HG02884 (cell line): ENCODE results near the gene MACROD2.
"Not testable (repeated sequence)": the region's sequence is repeated elsewhere in the genome, so short reads cannot be mapped to it uniquely, and the experiment has no call there.

ENCODE experiments used
- ATAC-seq: cut with Tn5 transposase; IDR thresholded peaks from one replicate; pipeline ENCODE4 v1.9.1; 2021; ENCODE audit warnings: mild to moderate bottlenecking, moderate library complexity; ENCODE audit not compliant: unreplicated experiment

Gene MACROD2

DNA sequence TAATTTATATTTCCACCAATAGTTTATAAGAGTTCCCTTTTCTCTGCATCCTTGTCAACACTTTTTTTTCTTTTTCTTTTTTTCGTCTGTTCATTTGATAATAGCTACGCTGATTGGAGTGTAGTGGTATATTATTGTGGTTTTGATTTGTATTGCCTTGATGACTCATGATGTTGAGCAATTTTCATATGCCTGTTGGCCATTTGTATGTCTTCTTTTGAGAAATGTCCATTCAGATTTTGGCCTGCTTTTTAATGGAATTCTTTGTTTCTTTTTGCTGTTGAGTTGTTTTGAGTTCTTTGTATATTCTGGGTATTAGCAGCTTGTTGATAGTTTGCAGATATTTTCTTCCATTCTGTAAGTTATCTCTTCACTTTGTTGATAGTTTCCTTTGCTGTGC lies 1804.6 kb downstream of the MACROD2 start:
- no peak for ATAC-seq

DNA sequence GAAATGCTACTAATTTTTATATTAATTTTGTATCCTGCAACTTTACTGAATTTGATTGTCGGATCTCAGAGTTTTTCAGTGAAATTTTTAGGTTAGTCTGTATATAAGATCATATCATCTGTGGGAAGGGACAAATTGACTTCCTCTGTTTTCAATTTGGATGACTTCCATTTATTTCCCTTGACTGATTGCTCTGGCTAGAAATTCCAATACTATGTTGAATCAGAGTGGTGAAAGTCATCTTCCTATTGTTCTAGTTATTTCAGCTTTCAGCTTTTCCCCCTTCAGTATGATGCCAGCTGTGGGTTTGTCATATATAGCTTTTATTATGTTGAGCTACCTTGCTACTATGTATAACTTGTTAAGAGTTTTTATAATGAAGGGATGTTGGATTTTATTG lies 1806.7 kb downstream of the MACROD2 start:
- no peak for ATAC-seq

DNA sequence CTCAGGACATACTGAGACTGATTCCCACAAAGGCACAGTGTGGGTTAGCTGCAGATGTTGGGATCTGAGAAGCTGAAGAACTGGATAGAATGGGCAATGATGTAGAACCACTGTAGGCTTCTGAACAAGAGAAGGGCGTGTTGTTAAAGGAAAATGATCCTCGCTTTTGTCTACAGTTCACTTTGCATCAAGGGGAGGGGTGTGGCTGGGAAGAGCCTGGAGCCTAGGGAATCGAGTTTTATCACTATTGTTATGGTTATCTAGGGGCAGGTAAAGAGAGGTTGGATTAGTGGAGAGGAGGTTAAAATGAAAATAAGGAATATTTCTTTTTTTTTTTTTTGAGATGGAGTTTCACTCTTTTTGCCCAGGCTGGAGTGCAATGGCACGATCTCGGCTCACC lies 1809.8 kb downstream of the MACROD2 start:
- ATAC-seq = no peak

DNA sequence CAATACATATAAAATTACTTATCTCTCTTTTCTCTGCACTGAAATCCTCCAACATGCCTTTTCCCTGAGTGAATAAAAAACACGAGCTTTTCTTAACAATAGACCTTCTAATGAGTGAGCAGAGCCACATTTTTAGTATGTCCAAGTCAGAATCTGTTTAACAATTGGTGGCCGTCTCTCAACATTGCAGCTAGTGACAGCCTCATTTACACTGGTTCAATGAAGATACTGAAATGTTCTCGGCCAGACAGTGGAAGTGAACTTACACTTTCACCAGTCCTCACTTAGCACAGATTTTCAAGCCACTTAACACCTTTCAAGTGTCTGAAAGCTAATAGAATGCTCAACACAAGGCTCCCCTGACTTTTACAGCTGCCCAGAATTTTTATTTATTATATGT lies 1810.8 kb downstream of the MACROD2 start:
- ATAC-seq = no peak

DNA sequence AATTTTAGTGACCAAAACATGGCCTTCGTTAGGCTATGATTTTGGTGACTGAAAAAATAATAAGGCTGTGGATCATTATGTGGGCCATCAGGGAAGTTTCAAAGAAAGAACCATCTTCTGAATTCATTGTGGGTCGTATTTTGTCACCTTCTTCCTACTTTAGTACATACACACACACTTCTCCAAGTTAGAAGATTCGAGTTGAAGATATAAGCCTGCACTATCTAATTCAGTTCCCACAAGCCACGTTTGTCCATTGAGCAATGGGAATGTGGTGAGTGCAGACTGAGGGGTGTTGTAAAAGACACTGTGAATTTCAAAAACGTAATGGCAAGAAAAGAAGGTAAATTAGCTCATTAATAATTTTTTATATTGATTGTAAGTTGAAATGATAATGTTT lies 1812.0 kb downstream of the MACROD2 start:
- no peak for ATAC-seq

DNA sequence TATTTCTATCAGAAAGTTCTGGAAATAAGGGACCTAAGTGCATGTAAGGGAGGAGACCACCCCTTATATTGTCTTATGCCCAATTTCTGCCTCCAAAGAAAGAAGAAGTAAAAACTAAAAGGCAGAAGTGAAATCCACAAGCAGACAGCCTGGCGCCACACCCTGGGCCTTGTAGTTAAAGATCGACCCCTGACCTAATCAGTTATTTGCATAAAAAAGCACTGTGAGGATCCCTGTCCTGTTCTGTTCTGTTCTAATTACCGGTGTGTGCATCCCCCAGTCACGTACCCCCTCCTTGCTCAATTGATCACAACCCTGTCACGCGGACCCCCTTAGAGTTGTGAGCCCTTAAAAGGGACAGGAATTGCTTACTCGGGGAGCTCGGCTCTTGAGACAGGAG lies 1812.5 kb downstream of the MACROD2 start:
- ATAC-seq = not testable (repeated sequence)

DNA sequence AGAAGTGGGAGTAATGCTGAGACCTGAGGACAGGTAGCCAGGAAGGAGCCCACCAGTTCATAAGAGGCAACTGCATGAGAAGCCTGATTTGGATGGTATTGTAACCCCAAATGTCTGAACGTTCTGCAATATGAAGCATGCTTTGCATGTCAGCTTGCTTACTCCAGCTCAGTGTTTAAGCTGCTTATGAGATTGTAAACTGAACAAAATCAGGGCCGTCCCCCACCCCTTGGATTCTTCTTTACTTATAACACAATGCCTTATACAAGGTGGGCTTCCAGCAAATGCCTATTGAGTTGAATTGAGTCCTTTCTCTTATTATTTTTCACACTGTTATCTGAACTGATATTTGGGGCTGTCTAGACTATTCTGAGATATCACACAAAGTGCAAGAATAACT lies 1816.6 kb downstream of the MACROD2 start:
- ATAC-seq = no peak

DNA sequence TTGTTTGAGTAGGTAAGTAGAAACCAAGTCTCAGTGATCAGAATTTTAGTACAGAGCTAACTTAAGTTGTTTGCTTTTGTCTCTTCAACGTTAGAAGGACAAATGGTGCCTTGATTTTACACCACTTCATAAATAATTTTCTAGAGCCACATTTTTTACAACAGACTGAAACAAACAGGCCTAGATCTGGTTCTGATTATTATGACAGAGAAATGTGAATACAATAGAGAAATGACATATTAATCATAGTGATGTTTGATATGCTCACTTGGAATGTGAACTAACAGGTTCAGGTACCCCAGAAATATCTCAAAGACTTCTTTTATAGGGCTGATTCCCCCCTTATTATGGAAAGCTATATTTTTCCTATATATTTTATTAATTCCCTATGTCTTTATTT lies 1817.4 kb downstream of the MACROD2 start:
- ATAC-seq = no peak

DNA sequence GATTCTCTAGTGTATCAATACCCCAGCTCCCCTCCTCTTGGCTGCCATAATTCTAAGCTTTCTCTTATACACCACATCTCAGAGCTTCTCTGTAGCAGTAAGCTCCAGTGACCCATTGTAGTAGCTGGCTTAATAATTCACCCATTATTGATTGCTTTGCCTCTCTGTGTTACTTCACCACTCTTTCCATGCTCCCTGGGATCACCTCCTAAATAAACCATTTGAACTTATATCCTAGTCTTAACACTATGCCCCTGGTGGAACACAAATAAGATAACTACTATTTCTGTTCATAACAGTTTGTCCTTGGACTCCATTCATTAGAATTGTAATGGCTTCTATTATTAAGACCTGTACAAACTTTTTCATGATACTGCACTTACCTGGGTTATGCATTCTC lies 1819.0 kb downstream of the MACROD2 start:
- no peak for ATAC-seq

DNA sequence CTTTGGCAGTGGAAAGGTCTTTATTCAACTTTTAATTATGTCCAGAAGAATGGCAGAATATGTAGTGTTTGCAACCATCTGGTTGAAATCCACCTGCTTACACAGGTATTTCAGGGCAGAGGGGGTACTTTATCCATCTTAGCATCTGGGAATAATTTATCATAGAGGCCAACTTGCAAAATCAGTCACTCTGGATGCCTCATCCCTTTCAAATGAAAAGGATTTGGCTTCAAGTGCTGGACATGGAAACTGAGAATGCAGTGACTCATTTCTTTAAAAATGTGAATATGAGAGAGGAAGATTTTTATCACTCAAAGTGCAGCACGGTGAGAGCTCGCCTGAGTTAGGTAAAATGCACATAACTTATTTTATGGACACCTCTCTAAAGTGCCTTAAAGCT lies 1819.6 kb downstream of the MACROD2 start:
- ATAC-seq = no peak

DNA sequence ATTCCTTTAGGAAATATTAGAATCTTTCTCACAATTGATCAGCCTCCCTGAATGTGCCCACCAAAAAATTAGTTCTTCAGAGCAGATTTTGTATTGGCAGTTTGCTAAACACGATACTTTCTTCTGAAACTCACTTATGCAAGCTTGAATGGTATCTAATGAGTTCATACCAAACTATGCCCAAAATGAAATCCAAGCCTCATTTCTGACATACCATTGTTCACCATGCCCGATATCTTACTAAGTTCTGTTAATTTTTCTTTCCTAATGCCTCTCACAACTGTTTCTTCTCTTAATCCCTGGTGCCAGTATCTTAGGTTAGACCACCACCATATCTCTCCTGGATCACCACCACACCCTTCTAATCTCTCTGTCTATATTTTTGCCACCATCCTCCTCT lies 1822.0 kb downstream of the MACROD2 start:
- ATAC-seq = no peak

DNA sequence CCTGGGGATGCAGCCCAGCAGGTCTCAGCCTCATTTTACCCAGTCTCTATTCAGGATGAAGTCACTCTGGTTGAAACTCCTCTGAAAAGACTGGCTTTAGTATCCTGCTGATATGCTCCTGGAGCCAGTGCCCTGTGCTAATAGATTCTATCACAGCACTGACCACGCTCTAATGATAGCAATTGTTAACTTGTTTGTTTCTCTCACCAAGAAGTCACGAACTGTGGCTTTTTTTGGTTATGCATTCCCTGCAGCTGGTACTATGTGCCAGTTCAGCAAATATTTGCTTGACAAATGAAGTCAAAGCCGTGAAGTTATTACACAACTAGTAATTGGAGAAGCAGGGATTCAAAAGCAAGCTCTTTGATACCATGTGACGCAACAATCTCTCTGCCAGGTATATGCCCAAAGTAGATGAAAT lies 1823.3 kb downstream of the MACROD2 start:
- no peak for ATAC-seq

DNA sequence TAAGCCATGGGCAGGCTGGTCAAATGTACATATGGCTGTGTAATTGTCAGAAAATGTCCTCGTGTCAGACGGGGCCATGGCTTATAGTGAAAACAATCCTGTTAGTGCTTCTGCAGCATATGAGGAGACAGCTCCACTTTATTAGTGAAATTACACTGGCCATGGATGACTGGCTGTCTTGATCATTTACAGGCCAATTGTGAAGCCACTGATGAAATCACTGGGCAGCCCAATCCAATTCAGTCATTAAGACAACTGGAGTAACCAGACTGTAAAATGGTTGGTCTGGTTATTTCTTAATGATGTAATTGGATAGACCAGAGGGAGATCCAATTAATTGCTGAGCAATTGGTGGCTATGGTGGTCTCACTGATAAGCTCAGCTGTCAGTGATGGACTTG lies 1828.4 kb downstream of the MACROD2 start:
- no peak for ATAC-seq

DNA sequence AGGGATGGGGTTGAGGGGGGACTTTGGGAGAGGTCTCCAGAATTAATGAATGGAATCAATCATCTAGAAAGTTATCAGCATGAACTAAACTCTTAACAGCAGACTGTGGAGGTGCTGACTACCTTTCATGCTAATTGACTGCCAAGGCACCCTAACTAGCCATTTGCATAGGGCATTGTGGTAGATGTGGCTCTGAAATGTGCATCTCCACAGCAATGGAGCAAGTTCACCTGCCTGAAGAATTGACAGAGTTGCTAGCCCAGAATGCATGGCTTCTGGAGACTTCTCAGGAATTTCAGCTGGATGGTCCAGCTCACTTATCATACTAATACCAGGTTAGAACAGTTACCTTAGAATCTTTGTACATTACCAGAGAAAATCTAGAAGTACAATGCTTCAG lies 1832.3 kb downstream of the MACROD2 start:
- no peak for ATAC-seq

DNA sequence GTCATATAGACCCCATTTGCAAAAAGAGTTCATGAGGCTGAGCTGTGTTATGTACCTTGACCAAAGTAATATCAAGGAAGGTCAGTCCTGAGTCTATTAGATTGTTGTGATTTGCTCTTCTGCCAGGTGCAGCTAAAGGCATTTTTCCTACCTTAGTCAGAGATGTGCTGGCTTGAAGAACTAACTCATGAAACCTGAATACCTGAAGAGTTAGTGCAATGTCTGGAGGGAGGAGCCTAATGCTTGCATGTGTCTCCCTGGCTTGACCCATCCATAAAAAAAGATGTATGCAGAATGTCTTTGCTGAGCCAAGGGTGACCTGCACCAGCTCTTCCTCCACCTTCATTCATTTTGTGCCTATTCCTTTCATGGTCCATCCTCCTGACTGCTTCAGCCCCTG lies 1835.9 kb downstream of the MACROD2 start:
- ATAC-seq = no peak

DNA sequence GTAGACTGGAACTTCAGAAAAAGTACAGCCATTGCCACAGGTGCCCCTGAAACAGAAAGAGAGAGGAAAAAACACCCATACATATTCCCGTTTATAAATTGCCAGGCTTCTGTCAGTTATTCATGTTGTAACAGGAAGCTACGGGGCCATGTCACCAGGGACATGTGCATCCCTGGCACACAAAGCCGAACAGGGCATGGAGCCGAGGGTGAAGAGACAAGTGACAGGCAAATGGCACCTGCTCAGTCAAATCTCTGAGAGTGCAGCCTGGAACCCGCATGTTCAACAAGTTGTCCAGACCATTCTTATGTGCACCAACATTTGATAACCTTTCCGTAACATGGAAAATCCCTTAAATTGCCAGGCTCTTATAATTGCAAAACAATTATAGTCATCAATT lies 1837.2 kb downstream of the MACROD2 start:
- no peak for ATAC-seq

DNA sequence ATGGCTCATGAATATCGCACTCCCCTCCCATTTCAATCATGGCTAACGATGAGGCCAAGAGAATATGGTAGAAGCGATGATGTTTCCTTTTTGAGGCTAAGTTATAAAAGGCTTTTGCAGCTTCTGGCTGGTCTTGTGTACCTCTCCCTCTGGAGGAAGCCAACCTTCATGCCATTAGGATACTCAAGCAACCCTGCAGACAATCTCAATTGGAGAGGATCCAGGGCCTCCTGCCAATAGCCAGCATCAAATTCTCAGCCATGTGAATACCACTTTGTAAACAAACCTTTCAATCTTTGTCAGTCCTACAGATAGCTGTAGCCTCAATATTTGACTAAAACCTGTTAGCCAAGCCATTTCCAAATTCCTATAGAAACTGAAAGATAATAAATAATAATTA lies 1839.5 kb downstream of the MACROD2 start:
- no peak for ATAC-seq

DNA sequence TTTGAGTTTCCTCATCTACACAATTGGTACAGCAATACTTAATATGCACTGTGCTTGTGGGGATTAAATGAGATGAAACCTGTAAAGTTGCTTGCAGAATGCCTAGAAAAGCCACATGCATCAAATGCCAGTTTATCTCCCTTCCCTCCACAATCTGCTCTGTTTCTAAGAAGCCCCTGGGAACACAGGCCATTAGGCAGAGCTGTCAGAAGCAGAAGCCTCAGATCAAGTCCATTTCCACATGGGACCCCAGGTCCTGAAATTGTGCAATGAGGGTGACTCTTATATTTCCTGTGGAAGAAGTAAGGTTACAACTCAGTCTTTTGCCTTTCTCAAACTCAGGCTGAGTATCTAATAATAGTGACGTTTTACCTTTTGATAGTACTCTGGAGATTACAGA lies 1840.5 kb downstream of the MACROD2 start:
- ATAC-seq = no peak

DNA sequence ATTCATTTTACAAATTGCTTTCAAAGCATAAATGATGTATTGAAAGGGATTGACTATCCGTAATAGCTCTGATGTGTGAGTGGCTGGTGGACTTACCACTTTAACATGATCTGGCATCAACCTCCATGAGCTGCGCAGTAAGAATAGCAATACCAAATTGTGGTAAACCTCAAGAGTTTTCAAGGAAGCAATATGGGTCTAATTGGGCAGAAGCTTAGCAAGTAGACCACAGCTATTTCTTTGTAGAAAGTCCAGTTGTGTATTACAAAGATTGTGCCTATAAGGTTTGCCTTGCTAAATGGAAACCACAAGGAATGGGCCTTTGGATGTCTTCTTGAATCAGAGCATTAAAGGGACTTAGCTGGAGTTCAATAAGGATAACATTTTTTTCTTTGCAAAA lies 1841.3 kb downstream of the MACROD2 start:
- no peak for ATAC-seq

DNA sequence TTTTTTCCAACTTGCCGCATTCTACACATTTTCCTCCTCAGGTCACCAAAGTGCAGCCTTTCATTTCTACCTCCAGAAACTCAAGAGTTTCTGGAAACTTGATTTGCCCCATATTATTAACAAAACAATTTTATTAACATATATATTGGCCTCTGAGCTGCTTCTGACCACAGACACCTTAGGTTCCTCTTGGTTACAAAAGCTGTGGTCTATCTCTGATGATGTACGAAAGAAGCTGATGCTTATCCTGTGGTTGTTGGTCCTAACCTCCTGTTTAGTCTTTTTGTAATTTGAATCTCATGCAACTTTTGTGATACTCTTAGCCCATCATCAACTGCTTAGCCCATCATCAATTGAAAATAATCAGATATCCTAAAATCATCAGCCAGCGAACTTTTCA lies 1842.2 kb downstream of the MACROD2 start:
- ATAC-seq = no peak

DNA sequence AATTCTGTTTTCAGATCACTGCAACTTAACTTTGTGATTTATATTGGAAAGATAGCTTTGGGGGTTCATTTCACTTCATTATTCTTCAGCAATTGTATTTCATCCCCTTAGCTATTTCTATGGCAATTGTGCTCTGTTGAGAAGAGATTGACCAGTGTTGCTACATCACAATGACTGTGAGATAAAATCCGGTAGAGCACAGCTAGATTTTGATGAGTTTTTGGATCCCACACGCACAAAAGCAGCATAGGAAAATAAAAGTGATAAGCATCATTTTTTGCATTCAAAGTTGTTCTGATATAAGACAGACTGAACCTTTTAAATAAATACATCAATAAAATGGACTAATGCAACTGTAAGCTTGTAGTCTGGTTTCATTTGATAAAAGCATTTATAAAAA lies 1843.2 kb downstream of the MACROD2 start:
- ATAC-seq = no peak

DNA sequence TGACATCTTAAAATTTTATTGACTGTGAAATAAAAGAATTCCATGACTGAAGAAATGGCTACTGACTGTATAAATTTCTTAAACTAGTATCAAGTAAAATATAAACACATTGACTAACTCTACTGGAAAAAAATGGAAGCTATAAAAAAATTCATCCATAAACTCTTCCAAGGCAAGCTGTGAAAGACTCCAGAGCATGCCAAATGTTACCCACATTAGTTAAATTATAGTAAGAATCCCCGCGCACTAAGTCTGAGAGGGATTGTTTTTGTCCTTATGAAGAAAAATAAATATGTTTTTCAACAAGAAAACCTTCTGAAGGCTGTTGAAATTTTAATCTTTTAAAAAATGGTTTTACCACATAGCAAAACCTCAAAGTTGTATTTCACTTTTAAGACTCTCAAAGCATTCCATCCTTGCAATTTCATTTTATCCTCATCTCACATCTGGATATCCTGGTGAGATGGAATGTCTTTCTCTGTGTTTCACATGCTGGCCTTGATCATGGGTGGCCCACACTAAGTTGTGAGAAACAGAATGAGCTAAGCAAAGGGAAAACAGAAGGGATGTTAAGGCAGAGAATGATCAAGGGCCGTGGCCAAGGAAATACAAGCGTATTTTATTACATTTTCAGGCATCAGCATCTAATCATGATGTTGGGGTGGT lies 1845.5 kb downstream of the MACROD2 start:
- ATAC-seq = no peak

DNA sequence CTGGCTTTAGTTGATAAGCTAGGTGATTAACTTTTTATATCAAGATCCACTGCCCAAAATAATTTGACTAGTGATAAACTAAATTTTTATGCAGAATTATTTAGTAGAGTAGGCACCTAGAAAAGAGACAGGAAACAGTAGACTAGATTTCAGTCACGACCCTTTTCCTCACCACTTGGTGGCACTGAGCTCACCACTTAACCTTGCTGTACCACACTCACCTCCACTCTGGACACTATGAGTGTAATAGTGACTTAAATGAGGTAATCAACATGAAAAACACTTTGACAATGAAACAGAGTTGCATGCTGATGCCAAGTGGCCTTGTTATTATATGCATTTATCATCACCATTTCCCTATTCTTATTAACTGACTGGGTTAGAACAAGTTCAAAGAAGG lies 1847.6 kb downstream of the MACROD2 start:
- peak; percentile 50 for ATAC-seq
